Measurements from ENCODE around the gene MBTPS2. TPM values are rescaled to one million over a fixed set of nuclear protein-coding genes. Genes with fewer than 3 reads are reported as not detected.
"Not testable (repeated sequence)": the region's sequence is repeated elsewhere in the genome, so short reads cannot be mapped to it uniquely, and the experiment has no call there.

Gene MBTPS2
- total RNA-seq, 1 experiment from 2014 or later = 17.7 TPM

GRCh38 chrX:21855937-21856415 lies 16.6 kb downstream of the MBTPS2 start, which contains the start of gene YY2:
Gene YY2, plus strand, starts transcription at chrX:21855987. Its CDS starts 498 bp downstream, at chrX:21856485.
- no peak for DNase-seq (ENCODE audit: extremely low read depth, low read depth)

DNA sequence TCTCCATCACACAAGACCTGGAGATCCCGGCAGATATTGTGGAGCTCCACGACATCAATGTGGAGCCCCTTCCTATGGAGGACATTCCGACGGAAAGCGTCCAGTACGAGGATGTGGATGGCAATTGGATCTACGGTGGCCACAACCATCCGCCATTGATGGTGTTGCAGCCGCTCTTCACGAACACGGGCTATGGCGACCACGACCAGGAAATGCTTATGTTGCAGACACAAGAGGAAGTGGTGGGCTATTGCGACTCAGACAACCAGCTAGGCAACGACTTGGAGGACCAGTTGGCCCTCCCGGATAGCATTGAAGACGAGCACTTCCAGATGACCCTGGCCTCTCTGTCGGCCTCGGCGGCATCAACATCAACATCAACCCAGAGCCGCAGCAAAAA lies 17.1 kb downstream of the MBTPS2 start:
- no peak for DNase-seq (ENCODE audit: extremely low read depth, low read depth)

- no peak for DNase-seq (ENCODE audit: extremely low read depth, low read depth)
Measured at GRCh38 chrX:21863241-21863640, 23.8 kb downstream of the MBTPS2 start.

- DNase-seq (ENCODE audit: extremely low read depth, low read depth) = no peak
Measured at GRCh38 chrX:21865436-21865835, 26.0 kb downstream of the MBTPS2 start.

DNA sequence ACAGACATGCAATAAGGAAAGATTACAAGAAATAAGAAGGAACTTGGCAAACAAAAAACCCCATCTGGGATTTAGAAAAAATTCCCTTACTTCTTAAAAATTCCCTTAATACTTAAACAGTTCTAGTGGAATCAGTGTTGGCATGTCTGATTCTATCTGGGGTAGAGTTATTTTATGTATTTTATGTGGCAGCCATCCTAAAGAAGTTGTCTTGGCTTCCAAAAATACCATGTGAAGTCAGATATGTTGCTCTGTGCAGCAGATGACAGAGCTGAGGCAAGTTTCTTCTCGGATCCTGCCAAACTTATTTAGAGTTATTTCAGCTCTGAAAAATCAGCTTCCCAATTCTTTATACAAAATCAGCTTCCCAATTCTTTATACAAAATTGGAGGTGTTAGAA lies 31.1 kb downstream of the MBTPS2 start:
- DNase-seq (ENCODE audit: extremely low read depth, low read depth) = no peak

- no peak for DNase-seq (ENCODE audit: extremely low read depth, low read depth)
Measured at GRCh38 chrX:21873063-21873775, 33.8 kb downstream of the MBTPS2 start.

GRCh38 chrX:21874182-21874581 lies 34.8 kb downstream of the MBTPS2 start:
- not testable (repeated sequence) for DNase-seq (ENCODE audit: extremely low read depth, low read depth)

DNA sequence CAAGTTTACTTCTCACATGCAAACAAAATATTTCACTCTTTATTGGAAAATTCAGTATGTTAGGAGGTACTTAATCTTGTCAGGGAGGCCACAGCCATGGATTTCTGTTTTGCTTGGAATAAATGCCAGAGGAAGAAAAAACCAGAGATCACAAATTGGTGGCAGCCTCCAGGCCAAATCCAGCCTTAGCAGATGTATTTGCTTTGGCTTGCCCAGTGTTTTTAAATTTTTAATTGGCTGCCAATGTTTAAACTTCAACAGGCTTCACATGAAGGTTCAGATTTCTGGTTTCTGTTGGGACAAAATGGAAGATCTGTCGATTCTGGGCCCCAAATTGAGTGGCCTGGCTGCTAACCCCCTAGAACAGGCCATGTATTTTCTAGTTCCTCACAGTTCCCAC lies 35.6 kb downstream of the MBTPS2 start:
- DNase-seq (ENCODE audit: extremely low read depth, low read depth) = no peak

DNA sequence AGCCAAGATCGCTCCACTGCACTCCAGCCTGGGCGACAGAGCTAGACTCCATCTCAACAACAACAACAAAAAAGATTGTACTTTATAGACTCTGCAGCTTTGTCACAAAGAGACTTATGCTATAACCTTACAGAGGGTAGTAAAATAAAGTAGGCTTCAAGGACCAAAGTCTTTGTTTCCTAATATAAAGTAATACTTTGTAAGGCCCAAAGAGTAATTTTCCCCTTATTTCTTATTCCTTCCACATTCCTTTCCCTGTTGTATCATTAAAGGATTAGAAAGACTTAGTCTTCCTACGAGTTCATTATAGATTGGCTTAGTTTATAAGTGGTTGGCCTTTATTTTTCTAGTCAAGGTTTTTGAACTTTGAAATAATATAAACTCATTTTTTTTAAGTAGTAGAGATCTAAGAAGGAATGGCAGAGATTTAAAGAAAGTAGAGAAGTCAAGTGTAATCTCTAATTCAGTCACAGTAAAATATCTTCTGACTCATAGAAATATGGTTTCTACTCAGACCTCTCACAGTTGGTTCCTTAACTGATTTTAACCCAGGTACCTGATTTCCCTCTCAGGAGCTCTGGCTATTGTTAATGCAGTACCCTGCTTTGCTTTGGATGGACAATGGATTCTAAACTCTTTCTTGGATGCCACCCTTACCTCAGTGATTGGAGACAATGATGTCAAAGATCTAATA lies 42.6 kb downstream of the MBTPS2 start:
- DNase-seq (ENCODE audit: extremely low read depth, low read depth) = no peak

GRCh38 chrX:21883258-21883657 lies 43.8 kb downstream of the MBTPS2 start:
- no peak for DNase-seq (ENCODE audit: extremely low read depth, low read depth)

DNA sequence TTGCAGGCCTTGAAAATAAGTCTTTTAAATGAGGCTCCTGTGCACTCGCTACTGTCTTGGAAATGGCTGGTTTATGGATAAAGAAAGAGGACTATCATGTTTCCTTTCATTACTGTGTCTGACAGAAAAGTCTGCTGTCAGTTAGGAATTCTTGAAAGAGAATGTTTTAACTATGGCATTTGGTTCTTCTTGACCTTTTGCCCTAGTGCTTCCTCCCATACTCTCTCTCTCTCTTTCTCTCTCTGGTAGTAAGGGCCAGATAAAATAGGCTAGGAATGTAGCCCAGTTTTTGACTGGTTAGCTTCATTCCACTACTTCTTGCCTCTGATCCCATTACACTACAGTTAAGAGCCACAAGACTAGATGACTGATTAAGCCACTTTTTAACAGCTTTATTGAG lies 46.2 kb downstream of the MBTPS2 start:
- no peak for DNase-seq (ENCODE audit: extremely low read depth, low read depth)

DNA sequence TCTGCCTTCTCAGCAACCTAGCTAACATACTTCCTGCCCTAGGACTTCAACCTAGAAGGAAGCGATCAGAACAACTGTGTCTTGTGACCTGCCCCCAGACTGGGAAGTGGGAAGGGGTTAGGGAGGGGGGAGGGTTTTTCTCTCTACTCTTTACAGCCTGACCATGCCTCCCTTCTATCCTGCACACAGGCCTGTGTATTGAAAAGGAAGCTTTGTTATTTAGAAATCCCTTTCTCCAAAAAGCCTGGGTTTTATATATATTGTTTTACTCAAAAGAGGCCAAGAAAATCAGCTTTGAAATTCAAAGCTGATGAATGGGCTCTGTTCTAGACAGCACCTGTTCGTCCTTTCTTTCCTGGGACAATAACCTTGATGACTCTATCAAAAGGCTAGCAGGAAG lies 65.9 kb downstream of the MBTPS2 start:
- no peak for DNase-seq (ENCODE audit: extremely low read depth, low read depth)

- DNase-seq (ENCODE audit: extremely low read depth, low read depth) = no peak
Measured at GRCh38 chrX:21905953-21906352, 66.5 kb downstream of the MBTPS2 start.

DNA sequence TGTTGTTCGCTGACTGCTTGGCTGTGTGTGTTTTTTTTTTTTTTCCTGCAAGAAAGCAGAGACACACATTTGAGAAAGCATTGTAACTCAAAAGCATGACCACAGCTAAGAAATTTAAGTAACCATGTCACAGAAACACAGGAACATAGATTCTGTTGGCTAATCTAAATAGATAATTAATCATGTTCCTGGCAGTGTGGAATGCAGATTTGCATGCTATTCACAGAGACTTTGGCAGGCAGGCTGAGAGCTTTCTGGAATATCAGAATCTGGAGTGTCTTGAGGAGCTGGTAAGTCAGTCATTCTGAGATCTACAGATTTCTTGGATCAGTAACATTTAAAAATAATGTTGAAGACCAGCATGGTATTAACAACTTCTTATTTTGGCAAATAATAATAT lies 67.8 kb downstream of the MBTPS2 start:
- no peak for DNase-seq (ENCODE audit: extremely low read depth, low read depth)

- no peak for DNase-seq (ENCODE audit: extremely low read depth, low read depth)
Measured at GRCh38 chrX:21911481-21911880, 72.1 kb downstream of the MBTPS2 start.

- no peak for DNase-seq (ENCODE audit: extremely low read depth, low read depth)
Measured at GRCh38 chrX:21912220-21912619, 72.8 kb downstream of the MBTPS2 start.

GRCh38 chrX:21912989-21913388 lies 73.6 kb downstream of the MBTPS2 start:
- no peak for DNase-seq (ENCODE audit: extremely low read depth, low read depth)

- no peak for DNase-seq (ENCODE audit: extremely low read depth, low read depth)
Measured at GRCh38 chrX:21926116-21926515, 86.7 kb downstream of the MBTPS2 start.

DNA sequence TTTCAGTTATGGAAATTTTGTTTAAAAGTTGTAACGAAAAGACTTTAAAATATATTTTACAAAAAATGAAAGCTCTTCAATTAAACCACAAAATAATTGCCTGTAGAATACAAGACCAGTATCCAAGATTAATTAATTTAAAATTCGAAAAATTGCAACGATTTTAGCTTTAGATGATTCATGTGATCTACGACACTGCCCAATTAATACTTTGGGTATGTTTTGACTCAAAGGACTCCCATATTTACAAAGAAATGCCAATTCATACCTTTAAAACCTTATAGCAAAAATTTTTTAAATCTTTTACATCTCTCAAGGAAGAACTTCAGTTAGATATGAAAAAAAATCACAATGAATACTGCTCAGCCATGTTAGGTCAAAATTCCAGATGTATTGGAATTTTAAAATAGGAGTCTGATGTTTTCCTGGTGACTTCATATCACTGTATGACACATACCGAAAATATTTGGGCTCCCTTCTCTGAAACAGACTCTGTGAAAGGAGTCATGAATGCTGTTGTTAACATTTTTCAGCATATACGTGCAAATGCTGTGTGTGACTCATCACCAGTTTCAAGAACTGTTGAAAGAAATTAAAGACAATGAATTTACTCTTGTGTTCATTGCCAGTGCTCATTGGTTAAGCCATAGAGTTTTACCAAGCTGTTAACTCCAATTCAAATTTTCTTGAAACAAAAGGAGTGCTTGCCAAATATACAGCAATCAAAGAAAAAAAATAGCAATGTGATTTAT lies 87.3 kb downstream of the MBTPS2 start:
- DNase-seq (ENCODE audit: extremely low read depth, low read depth) = peak; percentile 89

DNA sequence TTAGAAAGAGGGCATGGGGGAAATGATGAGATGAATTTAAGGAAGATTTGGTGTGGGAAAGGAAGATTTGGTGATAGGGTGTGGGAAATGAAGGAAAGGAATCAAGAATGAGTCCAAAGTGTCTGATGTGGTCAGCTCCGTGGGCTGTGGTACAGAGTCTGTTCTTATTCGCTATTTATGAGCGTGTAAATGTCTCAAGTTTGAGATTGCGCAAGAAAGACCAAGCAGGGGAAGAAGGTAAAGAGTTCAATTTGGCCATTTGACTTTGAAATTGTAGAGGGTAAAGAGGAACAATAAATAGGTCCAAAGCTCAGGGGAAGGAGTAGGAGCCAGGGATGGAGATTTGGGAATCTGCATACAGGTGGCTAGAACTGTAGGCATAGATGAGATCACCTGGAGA lies 89.8 kb downstream of the MBTPS2 start:
- no peak for DNase-seq (ENCODE audit: extremely low read depth, low read depth)

DNA sequence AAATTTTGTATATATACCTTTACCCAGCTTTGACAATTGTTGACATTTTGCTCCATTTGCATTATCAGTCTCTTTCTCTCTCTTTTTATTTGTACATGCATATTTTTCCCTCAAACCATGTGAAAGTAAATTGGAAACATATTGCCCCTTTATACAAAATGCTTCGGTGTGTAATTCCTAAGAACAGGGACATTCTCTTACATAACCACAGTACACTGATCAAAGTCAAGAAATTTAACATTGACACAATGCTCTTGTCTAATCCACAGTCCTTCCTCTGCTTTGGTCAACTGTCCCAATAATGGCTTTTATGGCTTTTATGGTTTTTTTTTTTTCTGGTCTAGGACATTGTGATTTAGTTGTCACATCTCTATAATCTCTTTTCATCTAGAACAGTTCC lies 91.6 kb downstream of the MBTPS2 start:
- no peak for DNase-seq (ENCODE audit: extremely low read depth, low read depth)

Data from NCI-H460 (cell line).